ENCODE data around the gene APOBEC4. TPM values are rescaled to one million over a fixed set of nuclear protein-coding genes. Genes with fewer than 3 reads are reported as not detected.
A peak's percentile ranks its signal among the peaks of the same experiment; 100 is the strongest.

The APOBEC4 gene
- total and polyA plus RNA-seq, 3 experiments from 2014 or later, result not detected

GRCh38 chr1:183635606-183636333 lies 17.3 kb downstream of the APOBEC4 start, which contains the start of gene ARPC5:
ARPC5 (minus strand) TSS chr1:183635783; CDS start chr1:183635659, 124 bp downstream.
- peak within 1 kb of the TSS; percentile 92 to 100 (median 100) for H3K27ac Mint-ChIP-seq
- H3K4me1 Mint-ChIP-seq, result peaks cover 42 to 60% (median 55%) of the 10 kb centered on the region in 3 donors
- H3K4me3 Mint-ChIP-seq, result peak within 1 kb of the TSS; percentile 100
- CTCF ChIA-PET, result interaction anchor here (2.5 kb wide), 1 partner anchor 20 kb away, joined by 10 read pairs; no protein-coding TSS in a partner anchor
- peaks cover 7% of the 10 kb centered on the region for H3K36me3 ChIP-seq (ENCODE audit: insufficient read depth, low read length)
- no peaks in the 10 kb centered on the region for H3K27me3 ChIP-seq (ENCODE audit: insufficient read depth, low read length, poor library complexity, severe bottlenecking)
- H3K9me3 Mint-ChIP-seq, result no peaks in the 10 kb centered on the region
- DNase-seq, result peak; percentile 90 to 96 (median 94)
- H3K27me3 Mint-ChIP-seq, result peaks cover 0 to 2% of the 10 kb centered on the region in 2 donors
- no peaks in the 10 kb centered on the region for H3K9me3 ChIP-seq (ENCODE audit: low read length)
- peaks cover 0 to 29% (median 5%) of the 10 kb centered on the region in 3 donors for H3K36me3 Mint-ChIP-seq
- H3K4me1 ChIP-seq (ENCODE audit: insufficient read depth, low read length), result peaks cover 30% of the 10 kb centered on the region
- POLR2A ChIA-PET, result interaction anchor here (0.6 to 1.0 kb wide), 2 partner anchors 16 to 1276 kb away, joined by 3 read pairs; no protein-coding TSS in a partner anchor
- H3K4me3 ChIP-seq (ENCODE audit: low read length), result peak within 1 kb of the TSS; percentile 84
- peak within 1 kb of the TSS; percentile 71 for H3K27ac ChIP-seq (ENCODE audit: low read depth, low read length)

- CTCF ChIA-PET, result interaction anchor here (0.6 to 2.5 kb wide), 4 partner anchors 10 to 281 kb away, joined by 3 to 10 read pairs (median 7); no protein-coding TSS in a partner anchor
Measured at GRCh38 chr1:183635099-183635605, 18.0 kb downstream of the APOBEC4 start.

GRCh38 chr1:183634429-183635065 lies 18.6 kb downstream of the APOBEC4 start:
- peaks cover 0 to 41% (median 10%) of the 10 kb centered on the region in 3 donors for H3K36me3 Mint-ChIP-seq
- peaks cover 12% of the 10 kb centered on the region for H3K36me3 ChIP-seq (ENCODE audit: insufficient read depth, low read length)
- peak overlapping the region; percentile 84 for H3K4me3 ChIP-seq (ENCODE audit: low read length)
- peaks cover 39% of the 10 kb centered on the region for H3K4me1 ChIP-seq (ENCODE audit: insufficient read depth, low read length)
- ChIA-PET POLR2A (interaction anchor here (0.6 to 0.9 kb wide), 3 partner anchors 322 to 1672 kb away, joined by 3 to 4 read pairs (median 4); no protein-coding TSS in a partner anchor), CTCF (interaction anchor here (0.6 to 2.5 kb wide), 8 partner anchors 9 to 281 kb away, joined by 3 to 10 read pairs (median 3); partner anchors contain the start of gene APOBEC4)
- peak overlapping the region; percentile 100 for H3K4me3 Mint-ChIP-seq
- peaks cover 51 to 68% (median 68%) of the 10 kb centered on the region in 3 donors for H3K4me1 Mint-ChIP-seq
- peak overlapping the region; percentile 71 for H3K27ac ChIP-seq (ENCODE audit: low read depth, low read length)
- H3K27me3 ChIP-seq (ENCODE audit: insufficient read depth, low read length, poor library complexity, severe bottlenecking), result no peaks in the 10 kb centered on the region
- no peaks in the 10 kb centered on the region for H3K9me3 Mint-ChIP-seq
- peaks cover 0 to 2% of the 10 kb centered on the region in 2 donors for H3K27me3 Mint-ChIP-seq
- DNase-seq, result peak in 1 of 5 donors; percentile 19
- H3K9me3 ChIP-seq (ENCODE audit: low read length), result no peaks in the 10 kb centered on the region
- peak overlapping the region; percentile 55 to 94 (median 84) for H3K27ac Mint-ChIP-seq

More at GRCh38 chr1:183635099-183635605, 18.0 kb downstream of the APOBEC4 start:
- Histone ChIP-seq H3K4me1 (ENCODE audit: insufficient read depth, low read length) (peaks cover 36% of the 10 kb centered on the region), H3K9me3 (ENCODE audit: low read length) (no peaks in the 10 kb centered on the region), H3K27me3 (ENCODE audit: insufficient read depth, low read length, poor library complexity, severe bottlenecking) (no peaks in the 10 kb centered on the region), H3K4me3 (ENCODE audit: low read length) (peak overlapping the region; percentile 84), H3K27ac (ENCODE audit: low read depth, low read length) (peak overlapping the region; percentile 71), H3K36me3 (ENCODE audit: insufficient read depth, low read length) (peaks cover 12% of the 10 kb centered on the region)
- Mint-ChIP-seq H3K27me3 (peaks cover 0 to 2% of the 10 kb centered on the region in 2 donors), H3K9me3 (no peaks in the 10 kb centered on the region), H3K4me3 (peak overlapping the region; percentile 100), H3K36me3 (peaks cover 0 to 35% (median 10%) of the 10 kb centered on the region in 3 donors), H3K4me1 (peaks cover 49 to 65% (median 62%) of the 10 kb centered on the region in 3 donors), H3K27ac (peak overlapping the region; percentile 92 to 100 (median 100))
- DNase-seq, result peak in 4 of 5 donors; percentile 10 to 50 (median 24)
- POLR2A ChIA-PET, result interaction anchor here (0.6 to 1.0 kb wide), 2 partner anchors 16 to 1672 kb away, joined by 3 read pairs; no protein-coding TSS in a partner anchor

- H3K9me3 ChIP-seq (ENCODE audit: low read length), result no peaks in the 10 kb centered on the region
- ChIA-PET CTCF (interaction anchor here (0.6 to 2.5 kb wide), 8 partner anchors 18 to 1539 kb away, joined by 3 to 10 read pairs (median 3); partner anchors contain the start of genes APOBEC4 and SMG7), POLR2A (interaction anchor here (0.7 to 0.9 kb wide), 2 partner anchors 323 to 536 kb away, joined by 4 read pairs; no protein-coding TSS in a partner anchor)
- peak in 4 of 5 donors; percentile 3 to 70 (median 46) for DNase-seq
- Mint-ChIP-seq H3K9me3 (no peaks in the 10 kb centered on the region), H3K4me1 (peaks cover 57 to 75% (median 75%) of the 10 kb centered on the region in 3 donors), H3K27me3 (peaks cover 0 to 2% of the 10 kb centered on the region in 2 donors), H3K4me3 (peak overlapping the region; percentile 100), H3K27ac (peak overlapping the region; percentile 56 to 94 (median 84)), H3K36me3 (peaks cover 0 to 48% (median 14%) of the 10 kb centered on the region in 3 donors)
- peaks cover 18% of the 10 kb centered on the region for H3K36me3 ChIP-seq (ENCODE audit: insufficient read depth, low read length)
- peak overlapping the region; percentile 84 for H3K4me3 ChIP-seq (ENCODE audit: low read length)
- peaks cover 43% of the 10 kb centered on the region for H3K4me1 ChIP-seq (ENCODE audit: insufficient read depth, low read length)
- peak overlapping the region; percentile 71 for H3K27ac ChIP-seq (ENCODE audit: low read depth, low read length)
- H3K27me3 ChIP-seq (ENCODE audit: insufficient read depth, low read length, poor library complexity, severe bottlenecking), result no peaks in the 10 kb centered on the region
Measured at GRCh38 chr1:183633676-183634343, 19.3 kb downstream of the APOBEC4 start.

- peaks cover 0 to 2% of the 10 kb centered on the region in 2 donors for H3K27me3 Mint-ChIP-seq
- POLR2A ChIA-PET, result no interaction called here
- peak overlapping the region; percentile 100 for H3K4me3 Mint-ChIP-seq
- no peaks in the 10 kb centered on the region for H3K9me3 Mint-ChIP-seq
- Histone ChIP-seq H3K4me1 (ENCODE audit: insufficient read depth, low read length) (peaks cover 45% of the 10 kb centered on the region), H3K4me3 (ENCODE audit: low read length) (peak overlapping the region; percentile 84), H3K27ac (ENCODE audit: low read depth, low read length) (peak overlapping the region; percentile 29), H3K9me3 (ENCODE audit: low read length) (no peaks in the 10 kb centered on the region), H3K27me3 (ENCODE audit: insufficient read depth, low read length, poor library complexity, severe bottlenecking) (no peaks in the 10 kb centered on the region), H3K36me3 (ENCODE audit: insufficient read depth, low read length) (peaks cover 25% of the 10 kb centered on the region)
- H3K4me1 Mint-ChIP-seq, result peaks cover 62 to 83% (median 83%) of the 10 kb centered on the region in 3 donors
- CTCF ChIA-PET, result interaction anchor here (0.6 to 1.5 kb wide), 5 partner anchors 19 to 1540 kb away, joined by 3 to 5 read pairs (median 3); partner anchors contain the start of gene SMG7
- peak in 1 of 5 donors; percentile 15 for DNase-seq
- H3K36me3 Mint-ChIP-seq, result peaks cover 0 to 56% (median 20%) of the 10 kb centered on the region in 3 donors
- peak overlapping the region in 6 of 8 donors; percentile 9 to 92 (median 72) for H3K27ac Mint-ChIP-seq
Measured at GRCh38 chr1:183632964-183633363, 20.2 kb downstream of the APOBEC4 start.

- H3K36me3 ChIP-seq (ENCODE audit: insufficient read depth, low read length), result peaks cover 30% of the 10 kb centered on the region
- Mint-ChIP-seq H3K27me3 (peaks cover 0 to 2% of the 10 kb centered on the region in 2 donors), H3K27ac (peak overlapping the region in 1 of 8 donors; percentile 9), H3K4me3 (peak overlapping the region in 5 of 7 donors; percentile 5 to 100 (median 17)), H3K36me3 (peaks cover 0 to 58% (median 20%) of the 10 kb centered on the region in 3 donors), H3K4me1 (peaks cover 62 to 85% (median 84%) of the 10 kb centered on the region in 3 donors), H3K9me3 (no peaks in the 10 kb centered on the region)
- H3K4me1 ChIP-seq (ENCODE audit: insufficient read depth, low read length), result peaks cover 50% of the 10 kb centered on the region
- no peak overlapping the region for H3K27ac ChIP-seq (ENCODE audit: low read depth, low read length)
- no peak for DNase-seq
- CTCF ChIA-PET, result interaction anchor here (0.7 to 1.5 kb wide), 3 partner anchors 9 to 163 kb away, joined by 3 to 5 read pairs (median 3); no protein-coding TSS in a partner anchor
- POLR2A ChIA-PET, result interaction anchor here (0.6 to 0.7 kb wide), 2 partner anchors 94 to 283 kb away, joined by 3 to 7 read pairs; no protein-coding TSS in a partner anchor
- H3K4me3 ChIP-seq (ENCODE audit: low read length), result no peak overlapping the region
- no peaks in the 10 kb centered on the region for H3K27me3 ChIP-seq (ENCODE audit: insufficient read depth, low read length, poor library complexity, severe bottlenecking)
- H3K9me3 ChIP-seq (ENCODE audit: low read length), result no peaks in the 10 kb centered on the region
Measured at GRCh38 chr1:183632114-183632513, 21.0 kb downstream of the APOBEC4 start.

All from CD8-positive, alpha-beta memory T cell (primary cell).